ENCODE data around the gene POLG.

Gene POLG

DNA sequence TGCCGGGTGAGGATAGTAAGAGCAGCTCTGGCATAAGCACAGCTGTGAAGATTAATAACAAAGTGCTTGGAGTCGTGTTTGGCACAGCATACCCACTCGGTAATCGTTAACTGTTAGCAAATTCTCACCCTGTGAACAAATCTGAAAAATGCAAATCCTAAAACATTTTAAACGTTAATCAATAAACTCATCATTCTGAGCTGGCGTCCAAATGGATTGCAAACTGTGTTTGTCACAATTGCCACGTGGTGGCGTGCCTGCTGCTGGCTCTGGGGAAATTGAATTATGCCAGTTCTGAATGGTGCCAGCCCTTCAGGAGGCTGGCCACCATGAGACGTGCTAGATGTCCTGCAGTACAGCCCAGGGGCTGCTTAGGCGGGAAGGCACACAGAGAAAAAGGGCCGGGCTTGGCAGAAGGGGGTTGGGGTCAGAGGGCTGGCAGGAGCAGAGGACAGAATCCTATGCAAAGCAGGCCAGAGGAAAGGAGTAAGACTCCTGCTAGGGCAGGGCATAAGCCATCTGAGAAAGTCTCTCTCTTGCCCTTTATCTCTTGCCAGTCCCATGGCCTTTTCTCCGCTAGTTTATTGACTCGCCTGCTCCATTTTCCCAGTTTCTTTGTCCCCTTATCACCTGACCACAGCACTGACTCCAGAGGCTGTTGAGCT lies 22.1 kb upstream of the POLG start:
- no peak for DNase-seq (ENCODE audit: low read depth, low spot score)

DNA sequence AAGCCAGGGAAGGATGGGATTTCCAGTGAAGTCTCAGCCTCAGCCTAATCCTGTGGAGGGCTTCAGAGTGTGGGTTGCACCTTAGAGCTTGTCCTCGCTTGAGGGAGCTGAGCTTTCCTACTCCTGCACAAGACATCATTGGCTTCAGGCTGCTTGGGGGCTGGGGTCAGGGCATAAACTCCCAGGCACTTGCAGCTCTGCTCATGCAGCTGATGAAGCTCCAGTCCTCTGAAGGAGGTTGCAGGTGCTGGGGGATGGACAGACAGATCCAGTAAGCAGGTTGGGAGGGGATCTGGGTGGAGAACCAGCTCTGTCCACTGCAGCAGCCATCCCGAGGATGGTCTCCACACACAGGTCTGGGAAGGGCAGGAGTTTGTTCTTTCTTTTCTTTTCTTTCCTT lies 19.4 kb upstream of the POLG start:
- DNase-seq (ENCODE audit: low read depth, low spot score) = no peak

DNA sequence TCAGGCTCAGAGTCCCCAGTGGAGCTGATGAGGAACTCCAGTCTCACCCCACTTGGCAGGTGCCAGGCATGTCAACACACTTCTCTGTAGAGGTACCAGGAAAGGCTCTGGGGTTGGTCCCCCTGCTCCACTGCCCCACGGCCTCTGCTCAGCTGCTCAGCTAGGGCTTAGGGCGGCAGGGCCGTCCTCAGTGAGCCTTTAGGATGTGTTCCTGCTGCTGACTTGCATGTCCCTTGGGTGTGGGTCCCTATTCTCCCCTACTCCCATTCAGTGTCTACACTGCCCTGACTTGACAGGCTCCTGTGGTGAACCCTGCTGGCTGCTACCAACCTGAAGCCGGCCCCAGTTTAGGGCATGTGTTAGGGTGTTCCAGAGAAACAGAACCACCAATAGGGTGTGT lies 17.9 kb upstream of the POLG start:
- no peak for DNase-seq (ENCODE audit: low read depth, low spot score)

DNA sequence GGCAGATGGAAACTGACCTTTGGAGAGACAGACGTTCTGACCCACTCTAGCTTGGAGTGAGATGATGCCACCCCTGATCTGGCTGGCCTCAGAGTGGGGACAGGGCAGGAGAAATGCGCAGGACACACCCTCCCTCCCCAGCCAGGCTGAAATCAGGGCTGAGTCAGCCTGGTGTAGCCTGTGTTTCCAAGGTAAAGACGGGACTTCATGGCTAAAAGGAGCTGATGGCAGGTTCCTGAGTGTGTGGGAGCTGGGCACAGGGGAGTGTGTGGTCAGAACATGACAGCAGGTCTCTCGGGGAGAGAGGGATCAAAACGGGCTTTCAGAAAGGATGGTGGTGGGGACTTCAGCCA lies 14.6 kb upstream of the POLG start:
- no peak for DNase-seq (ENCODE audit: low read depth, low spot score)

DNA sequence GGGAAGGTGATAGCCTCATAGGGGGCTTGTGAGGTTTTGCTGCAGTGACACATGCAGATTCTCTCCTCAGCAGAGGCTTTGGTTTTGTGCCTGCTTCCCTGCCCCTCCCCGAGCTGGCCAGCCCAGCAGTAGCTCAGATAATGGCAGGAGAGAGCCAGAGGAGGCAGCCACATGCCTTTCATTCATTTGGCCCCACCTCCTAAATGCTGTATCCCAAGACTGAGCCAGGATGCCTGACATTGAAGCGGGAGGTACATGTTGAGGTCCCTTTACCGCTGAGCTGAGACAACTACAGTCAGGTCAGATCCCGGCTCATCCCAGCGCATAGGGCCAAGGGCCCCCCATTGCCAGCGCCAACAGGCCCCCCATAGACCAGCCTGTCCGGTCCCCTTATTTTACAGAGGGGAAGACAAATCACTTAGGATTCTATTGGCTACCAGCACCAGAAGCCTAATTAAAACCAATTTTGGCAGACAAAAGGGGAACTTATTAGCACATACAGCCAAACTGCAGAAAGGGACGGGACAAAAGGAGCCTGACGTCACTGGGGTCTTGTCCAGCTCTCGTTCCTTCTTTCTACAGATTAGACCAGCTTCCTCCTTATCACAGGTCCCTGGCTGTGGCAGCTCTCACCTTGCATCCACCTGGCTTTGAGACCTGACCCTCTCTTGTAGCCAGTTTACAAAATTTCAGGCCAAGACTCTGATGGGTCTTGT lies 12.1 kb upstream of the POLG start:
- DNase-seq (ENCODE audit: low read depth, low spot score) = no peak

DNA sequence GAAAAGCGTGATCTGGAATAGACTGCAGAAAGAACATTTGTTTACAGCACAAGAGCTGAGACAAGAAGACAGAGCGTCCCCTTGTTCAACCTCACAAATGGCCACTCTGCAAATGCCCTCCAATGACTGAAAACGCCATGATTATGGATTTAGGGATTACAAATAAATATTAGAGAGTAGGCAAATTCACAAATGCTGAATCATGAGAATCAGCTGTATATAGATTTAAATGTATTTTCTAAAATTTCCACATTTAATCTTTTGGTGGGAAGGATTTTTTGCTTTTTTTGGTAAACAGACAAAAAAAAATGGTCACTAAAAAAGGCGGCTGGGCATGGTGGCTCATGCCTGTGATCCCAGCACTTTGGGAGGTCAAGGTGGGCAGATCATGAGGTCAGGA lies 10.6 kb upstream of the POLG start:
- DNase-seq (ENCODE audit: low read depth, low spot score) = no peak

DNA sequence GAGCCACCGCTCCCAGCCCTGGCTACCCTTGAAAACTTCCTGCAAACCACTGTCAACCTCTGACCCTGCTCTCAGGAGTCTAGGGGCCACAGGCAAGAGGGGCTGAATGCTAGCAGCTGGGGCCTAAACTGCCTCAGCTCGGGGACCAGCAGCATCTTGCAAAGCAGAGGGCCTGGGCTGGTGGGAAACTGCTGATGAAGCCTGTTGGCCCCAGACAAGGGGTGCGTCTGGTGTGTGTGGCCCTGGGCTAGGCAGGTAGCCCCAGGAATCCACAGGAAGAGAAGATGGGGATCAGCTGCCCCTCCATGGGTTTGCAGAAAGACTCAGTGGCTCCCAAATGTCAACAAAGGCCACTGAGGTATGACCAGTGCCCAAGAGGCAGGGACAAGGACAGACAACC lies 8.2 kb upstream of the POLG start:
- DNase-seq (ENCODE audit: low read depth, low spot score) = no peak

DNA sequence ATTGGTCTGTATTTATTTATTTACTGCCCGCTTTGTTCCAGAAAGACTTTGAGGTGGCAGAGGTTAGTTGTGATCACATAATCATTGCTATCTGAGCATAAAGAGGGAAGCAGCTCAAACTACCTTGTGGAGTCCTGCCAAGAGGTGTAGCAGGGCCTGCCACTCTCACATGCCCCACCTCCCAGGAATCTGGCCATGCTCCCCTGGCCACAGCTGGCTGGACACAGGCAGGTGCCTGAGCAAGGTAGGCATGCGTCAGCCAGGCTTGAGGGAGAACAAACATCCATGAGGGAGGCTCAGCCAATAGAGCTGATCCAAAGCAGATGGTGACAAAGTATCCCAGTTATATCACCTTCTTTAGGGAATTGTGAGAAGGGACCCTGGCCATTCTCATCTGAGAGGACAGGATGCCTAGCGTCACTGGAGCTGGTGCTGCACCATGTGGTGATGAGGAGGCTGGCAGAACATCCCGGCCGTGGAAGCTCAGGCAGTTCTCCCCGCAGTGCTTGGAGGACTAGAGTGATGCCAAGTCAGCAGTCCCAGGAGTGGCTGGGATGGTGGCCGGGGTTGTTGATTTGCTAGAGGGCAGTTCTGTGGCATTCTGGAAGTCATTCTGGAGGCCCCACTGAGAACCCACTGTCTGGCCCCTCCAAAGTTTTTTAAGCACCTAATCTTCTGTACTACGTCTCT lies 6.8 kb upstream of the POLG start:
- DNase-seq (ENCODE audit: low read depth, low spot score) = no peak

DNA sequence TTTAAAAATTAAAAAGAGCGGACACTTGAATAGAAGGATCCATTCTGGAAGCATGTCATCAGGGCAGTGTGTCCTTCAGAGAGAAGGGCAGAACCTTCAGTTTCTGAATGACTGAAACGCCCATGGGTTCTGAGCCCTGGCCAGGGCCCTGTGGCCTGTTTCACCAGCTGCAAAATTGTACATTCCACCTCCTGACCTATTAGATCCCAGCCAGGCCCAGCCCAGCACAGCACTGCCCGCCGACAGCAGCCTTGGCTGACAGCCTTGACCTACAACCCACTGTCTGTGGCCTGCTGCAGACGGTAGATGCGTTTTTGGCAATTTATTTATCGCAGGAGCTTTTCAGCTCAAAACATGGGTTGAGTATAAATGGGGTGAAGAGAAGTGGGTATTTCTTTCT lies 5.9 kb upstream of the POLG start:
- no peak for DNase-seq (ENCODE audit: low read depth, low spot score)

DNA sequence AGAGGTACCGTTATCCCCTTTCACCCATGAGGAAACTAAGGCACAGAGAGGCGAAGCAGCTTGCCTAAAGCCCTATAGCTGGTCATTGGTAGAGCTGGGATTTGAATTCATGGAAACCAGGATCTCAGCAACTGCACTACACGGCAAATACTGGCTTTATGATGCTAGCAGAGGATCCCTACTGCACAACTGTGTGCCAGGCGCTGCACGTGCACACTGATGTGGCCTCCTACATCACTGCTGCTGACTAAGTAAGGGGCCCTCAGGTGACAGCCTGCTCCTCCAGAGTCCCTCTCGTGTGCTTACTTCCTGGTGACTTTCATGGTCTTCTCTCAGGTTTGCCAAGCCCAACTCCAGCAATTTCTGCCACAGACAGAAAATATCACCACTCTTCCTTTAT lies 3.4 kb upstream of the POLG start:
- no peak for DNase-seq (ENCODE audit: low read depth, low spot score)

DNA sequence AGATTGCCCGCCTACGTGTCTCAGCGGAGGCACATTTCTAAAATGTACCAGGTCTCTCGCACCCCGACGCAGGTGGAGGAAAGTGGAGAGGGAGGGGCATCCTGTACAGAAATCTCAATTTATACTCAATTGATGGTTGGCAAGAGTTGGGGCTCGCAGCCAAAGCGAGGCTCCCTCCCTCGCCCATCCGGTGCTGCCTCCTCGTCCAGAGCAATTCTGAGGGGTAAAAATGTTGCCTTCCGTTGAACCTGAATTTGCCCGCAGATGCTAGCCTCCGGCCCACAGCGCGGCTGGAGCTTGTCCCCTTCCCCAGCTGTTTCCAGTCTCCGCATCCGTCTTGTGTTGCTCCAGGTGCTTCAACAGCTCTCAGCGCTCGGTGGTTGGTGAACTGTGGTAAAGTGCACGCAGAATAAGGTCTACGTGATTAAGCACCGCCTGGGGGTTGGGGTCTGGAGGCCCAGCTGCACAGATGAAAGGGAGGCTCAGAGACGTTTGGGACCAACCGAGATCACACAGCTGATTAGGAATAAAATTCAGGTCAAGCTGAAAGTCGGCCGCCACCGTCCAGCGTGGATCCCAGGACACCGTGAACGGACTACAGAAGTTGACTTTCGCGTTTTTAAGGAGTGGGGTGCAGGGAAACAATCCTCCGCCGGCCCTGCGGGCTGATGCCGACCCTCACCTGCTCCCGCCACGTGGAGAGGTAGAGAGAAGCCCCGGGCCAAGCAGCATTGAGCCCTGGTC lies 846 bp upstream of the POLG start:
- no peak for DNase-seq (ENCODE audit: low read depth, low spot score)

DNA sequence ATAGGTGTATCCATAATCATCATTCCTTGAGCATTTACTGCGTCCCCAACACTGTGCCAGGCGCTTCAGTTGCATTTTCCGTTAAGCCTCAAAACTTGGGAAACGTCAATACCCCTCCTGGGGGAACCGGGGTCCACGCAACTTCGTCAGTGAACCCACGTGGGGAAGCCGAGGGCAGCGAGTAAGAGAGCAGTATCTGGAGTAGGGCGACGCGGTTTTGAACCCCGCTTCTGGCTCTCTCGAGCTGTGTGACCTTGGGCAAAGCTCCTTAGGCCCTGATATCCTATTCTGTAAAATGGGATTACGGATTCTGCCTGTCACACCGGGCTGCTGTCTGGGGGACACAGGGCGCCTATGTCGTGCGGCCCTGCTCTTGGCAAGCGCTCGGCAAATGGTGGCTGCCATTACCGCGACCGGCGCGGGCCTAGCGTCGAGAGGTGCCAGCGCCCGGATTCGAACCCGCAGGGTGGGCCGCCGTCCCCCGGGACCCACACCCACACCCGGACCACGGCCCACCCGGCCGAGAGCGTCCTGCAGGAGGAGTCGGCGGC lies 590 bp downstream of the POLG start:
- DNase-seq (ENCODE audit: low read depth, low spot score) = no peak

DNA sequence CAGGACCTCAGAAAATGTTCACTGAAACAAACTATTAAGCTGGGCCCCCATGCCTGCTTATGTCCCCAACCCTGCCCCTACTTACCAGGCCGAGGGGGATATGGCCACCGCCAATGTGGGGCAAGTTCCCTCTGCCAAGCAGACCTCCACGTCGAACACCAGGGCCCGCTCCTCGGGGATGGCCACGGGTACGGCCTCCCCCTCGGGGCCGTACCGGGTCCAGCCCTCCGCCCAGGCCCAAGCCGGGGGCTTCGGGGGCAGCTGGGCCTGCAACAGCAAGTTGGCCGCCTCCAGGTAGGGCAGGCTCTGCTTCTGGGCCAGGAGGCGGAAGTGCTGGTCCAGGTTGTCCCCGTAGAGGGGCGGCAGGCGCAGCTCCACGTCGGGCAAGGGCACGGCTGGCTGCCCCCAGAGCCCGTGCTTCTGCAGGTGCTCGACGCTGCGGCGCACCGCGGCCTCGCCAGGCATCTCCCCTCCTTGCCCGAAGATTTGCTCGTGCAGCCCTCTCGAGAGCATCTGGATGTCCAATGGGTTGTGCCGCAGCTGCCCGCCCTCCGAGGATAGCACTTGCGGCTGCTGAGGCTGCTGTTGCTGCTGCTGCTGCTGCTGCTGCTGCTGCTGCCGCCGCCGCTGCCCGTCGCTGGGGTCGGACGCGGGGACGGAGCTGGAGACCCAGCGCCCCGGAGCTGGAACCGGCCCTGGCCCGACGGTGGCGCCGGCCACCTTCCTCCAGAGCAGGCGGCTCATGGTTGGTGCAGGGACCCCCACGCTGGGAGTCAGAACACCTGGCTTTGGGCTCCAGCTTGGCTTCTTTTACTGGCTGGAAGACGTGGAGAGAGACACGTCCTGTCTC lies 1.4 kb downstream of the POLG start:
- no peak for DNase-seq (ENCODE audit: low read depth, low spot score)

DNA sequence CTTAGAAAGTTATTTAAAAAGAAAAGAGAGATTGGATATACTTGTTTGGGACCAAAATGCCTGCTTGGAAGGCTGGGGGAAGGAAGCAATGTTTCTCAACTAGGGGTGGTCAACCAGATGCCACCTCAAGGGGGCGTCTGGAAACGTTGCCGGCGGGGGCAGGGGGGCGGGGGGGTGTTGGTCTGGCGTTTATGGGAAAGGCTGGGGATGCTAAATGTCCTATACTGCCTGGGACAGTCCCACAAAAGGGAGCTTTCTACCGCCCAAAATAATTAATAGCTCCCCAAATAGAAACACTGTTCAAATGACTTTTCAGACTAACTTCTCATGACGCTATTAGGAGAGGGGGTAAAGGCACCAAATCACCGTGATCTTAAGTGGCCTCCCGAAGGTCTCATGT lies 2.2 kb downstream of the POLG start:
- DNase-seq (ENCODE audit: low read depth, low spot score) = no peak

DNA sequence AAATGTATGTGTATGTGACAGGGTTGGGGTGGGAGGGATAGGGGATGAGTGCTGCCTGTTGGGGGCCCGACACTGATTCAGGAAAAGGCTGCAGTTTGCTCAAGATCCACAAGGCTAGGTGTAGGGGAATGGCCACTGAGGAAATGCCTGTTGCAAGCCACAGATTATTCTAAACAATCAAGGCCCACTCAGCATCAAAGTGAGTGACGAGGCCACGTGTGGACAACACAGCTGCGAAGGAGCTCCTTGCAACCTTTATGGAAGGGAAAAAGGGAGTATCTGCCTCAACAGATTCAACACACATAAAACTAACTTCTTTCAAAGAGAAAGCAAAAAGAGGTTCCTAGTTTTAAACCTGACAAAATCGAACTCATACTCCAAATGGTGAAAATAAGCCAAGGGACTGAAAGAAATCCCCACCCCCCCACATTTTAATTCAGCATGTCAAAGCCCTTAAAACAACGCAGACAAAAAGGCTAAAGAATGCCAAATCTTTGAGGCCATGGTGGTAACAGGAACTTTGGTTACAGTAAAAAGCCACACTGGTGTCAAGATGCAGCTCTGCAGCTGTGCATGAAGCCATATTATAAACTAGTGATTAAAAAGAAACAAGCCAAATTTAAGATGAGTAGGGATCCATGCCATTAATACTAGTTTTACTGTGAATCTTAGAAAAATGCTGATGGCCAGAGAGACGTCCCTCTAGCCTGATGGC lies 3.6 kb downstream of the POLG start:
- DNase-seq (ENCODE audit: low read depth, low spot score) = no peak

DNA sequence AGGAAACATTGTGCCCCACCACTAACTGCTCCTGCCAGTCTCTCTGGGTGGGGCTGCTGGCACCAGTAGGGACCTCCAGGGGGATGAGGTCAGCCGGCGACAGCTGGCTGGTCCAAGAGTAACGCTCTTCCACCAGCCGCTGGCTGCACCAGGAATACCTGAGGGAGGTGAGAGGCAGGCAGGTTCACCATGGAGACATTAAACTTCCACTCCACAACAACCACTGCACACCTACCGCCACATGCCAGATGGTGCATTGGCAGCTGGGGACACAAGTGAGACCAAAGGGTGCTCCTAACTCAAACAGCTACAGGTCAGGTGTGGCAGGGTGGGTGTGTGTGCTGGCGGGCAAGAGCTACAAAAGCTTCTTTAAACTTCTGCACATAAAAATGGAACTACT lies 4.5 kb downstream of the POLG start:
- DNase-seq (ENCODE audit: low read depth, low spot score) = no peak

DNA sequence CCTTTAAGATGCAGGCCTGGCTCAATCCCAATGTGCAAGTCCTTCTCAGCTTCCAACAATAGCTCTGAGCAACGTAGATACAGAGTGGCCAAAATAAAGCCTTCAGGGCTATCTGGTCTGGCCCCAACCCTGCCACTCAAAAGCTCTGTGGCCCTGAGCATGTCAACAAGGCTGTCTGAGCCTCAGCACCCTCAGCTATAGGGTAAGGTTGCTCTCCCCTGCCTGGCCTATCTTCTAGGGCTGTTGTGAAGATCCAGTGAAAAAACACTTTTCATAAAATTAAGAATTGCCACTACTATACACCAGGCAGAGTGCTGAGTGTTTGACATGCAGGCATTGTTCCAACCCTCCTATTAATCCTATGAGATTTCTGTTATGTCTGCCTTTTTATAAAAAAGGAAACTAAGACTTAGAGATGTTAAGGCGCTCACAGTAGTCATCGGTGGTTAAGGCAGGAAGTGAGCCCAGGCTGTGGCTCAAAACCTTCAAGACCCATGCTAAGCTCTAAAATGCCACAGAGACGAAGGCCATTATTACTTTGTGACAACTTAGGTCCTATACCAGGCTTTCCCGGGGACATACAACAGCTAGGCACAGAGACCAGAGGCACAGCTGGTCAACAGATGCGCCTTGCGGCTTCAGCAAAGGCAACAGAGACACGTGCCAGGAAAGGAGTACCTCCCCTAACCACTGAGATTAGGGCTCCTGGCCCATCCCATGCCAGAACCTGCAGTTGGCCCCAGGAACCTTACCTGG lies 5.1 kb downstream of the POLG start:
- no peak for DNase-seq (ENCODE audit: low read depth, low spot score)

DNA sequence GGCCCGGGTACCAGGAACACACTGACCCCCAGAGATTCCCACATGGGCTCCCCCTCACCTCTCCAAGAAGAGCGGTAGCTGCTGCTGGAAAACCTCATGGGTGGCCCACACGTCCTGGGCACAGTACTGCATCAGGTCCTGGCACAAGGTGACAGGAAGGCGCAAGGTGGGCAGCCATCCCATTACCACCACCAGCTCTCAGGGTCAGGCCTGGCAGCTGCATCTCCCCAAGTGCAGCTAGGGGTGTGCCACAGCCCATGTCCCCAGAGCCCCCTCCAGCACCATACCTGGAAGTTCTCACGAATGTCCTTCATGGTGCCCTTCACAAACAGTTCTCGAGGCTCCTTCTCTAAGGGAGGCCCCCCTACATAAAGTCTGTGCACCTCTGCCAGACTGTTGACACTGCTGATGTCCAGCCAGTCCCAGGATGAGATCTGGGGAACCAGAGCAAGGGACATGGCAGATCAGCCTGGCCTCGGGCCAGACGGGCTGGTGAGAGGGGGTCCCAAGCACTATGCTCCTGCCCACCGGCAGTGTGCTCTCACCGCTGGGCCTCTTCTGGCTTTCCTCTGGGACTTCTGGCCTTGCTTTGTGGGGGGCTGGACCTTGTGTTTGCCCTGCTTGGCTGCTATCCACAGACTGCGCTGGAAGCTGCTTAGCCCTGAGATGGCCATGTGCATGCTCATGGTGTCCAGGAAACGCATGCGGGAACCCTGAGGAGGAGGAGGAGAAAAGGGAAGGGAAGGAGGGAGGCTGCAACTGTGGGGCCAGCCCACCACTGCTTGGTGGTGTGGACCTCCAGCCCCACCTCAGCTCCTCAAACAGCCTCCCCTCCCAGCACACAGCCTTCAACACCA lies 6.0 kb downstream of the POLG start:
- no peak for DNase-seq (ENCODE audit: low read depth, low spot score)

DNA sequence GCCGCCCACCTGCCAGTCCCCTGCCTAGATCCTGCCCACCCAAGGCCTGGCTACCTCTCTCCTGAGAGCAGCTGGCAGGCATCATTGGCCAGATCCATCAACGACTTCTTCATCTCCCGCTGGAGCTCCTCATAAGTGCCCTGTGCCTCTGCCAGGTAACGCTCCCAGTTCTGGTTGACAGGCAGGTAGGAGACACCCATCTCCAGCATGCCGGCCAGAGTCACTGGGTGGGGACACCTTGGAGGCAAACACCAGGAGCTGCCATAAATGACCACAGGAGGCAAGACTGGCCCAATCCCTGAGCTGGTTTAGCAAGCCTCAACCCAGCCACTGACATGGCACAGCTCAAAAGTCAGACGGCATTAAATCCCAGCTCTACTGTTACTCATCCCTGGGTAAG lies 7.5 kb downstream of the POLG start:
- no peak for DNase-seq (ENCODE audit: low read depth, low spot score)
